ENCODE results near the gene FAAP20. TPM values are rescaled to one million over a fixed set of nuclear protein-coding genes. Genes with fewer than 3 reads are reported as not detected.

FAAP20 gene
- total RNA-seq, 1 experiment from 2014 or later, result 119 TPM

DNA sequence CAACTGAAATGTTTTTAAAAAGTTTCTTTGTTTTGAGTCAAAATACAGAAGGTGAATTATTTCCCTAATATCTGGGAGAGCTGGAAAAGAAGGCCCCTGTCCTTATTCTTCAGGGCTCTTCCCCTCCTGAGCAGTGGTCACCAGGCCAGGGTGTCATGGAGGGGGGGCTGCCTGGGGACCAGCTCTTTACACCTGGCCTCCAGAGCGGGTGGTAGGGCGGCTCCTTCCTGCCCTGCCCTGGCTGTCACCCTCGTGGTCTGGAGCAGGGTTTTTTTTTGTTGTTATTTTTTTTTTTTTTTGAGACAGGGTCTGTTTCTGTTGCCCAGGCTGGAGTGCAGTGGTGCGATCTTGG is 40.2 kb upstream of the FAAP20 start:
- Mint-ChIP-seq H3K36me3 (ENCODE audit: insufficient read depth in 1 of 3, low read depth in 3 of 3) (peaks cover 4 to 19% (median 10%) of the 10 kb centered on the region in 3 experiments; a peak in 6 of 7 replicates), H3K9me3 (no peaks in the 10 kb centered on the region), H3K27me3 (ENCODE audit: low read depth) (no peaks in the 10 kb centered on the region), H3K4me1 (peaks cover 54 to 67% of the 10 kb centered on the region in 2 experiments), H3K4me3 (no peak overlapping the region), H3K27ac (no peak overlapping the region)
- Histone ChIP-seq H2BK120ac (ENCODE audit: low read depth, low read length, poor library complexity, severe bottlenecking) (no peak overlapping the region), H3K79me1 (ENCODE audit: insufficient read depth, low read depth, low read length, poor library complexity, severe bottlenecking) (peaks cover 18% of the 10 kb centered on the region), H2BK15ac (ENCODE audit: low read depth, low read length) (no peak overlapping the region), H2AK5ac (ENCODE audit: insufficient read length, low read length) (no peak overlapping the region), H3K18ac (ENCODE audit: insufficient read length, low read depth, low read length) (no peak overlapping the region), H3T11ph (ENCODE audit: low read length) (no peak overlapping the region), H2BK12ac (ENCODE audit: insufficient read length, low read depth, low read length) (no peak overlapping the region), H3K27ac (ENCODE audit: insufficient read length, low read depth, low read length) (no peak overlapping the region), H4K20me1 (ENCODE audit: control insufficient read depth, insufficient read depth, insufficient read length) (no peaks in the 10 kb centered on the region), H3K27me3 (ENCODE audit: insufficient read depth, low read length) (no peaks in the 10 kb centered on the region), H3K14ac (ENCODE audit: insufficient read depth, low read length) (no peak overlapping the region), H4K8ac (replicated peaks; ENCODE audit: insufficient read length, low read depth, low read length) (no peak overlapping the region), H3K4me1 (ENCODE audit: insufficient read depth, low read length) (no peaks in the 10 kb centered on the region; the same call in 1 of the 2 replicates), H3K23ac (ENCODE audit: insufficient read length, low read depth, low read length) (no peak overlapping the region), H3K9me3 (ENCODE audit: control insufficient read depth, low read depth, low read length) (no peaks in the 10 kb centered on the region), H3K79me2 (ENCODE audit: insufficient read depth, low read length) (peaks cover 86% of the 10 kb centered on the region; the same call in 1 of the 2 replicates), H2BK5ac (ENCODE audit: insufficient read length, low read length) (no peak overlapping the region), H3K9ac (ENCODE audit: extremely low read depth, insufficient read length, low read length) (no peak overlapping the region), H4K91ac (ENCODE audit: insufficient read length, low read depth, low read length) (no peak overlapping the region), H3K4me2 (ENCODE audit: insufficient read depth, insufficient read length, low read length) (no peak overlapping the region), H3K56ac (ENCODE audit: insufficient read length, low read depth, low read length) (no peak overlapping the region), H4K5ac (ENCODE audit: insufficient read length, low read depth, low read length) (no peak overlapping the region), H3K23me2 (ENCODE audit: insufficient read length, low read depth, low read length, poor library complexity, severe bottlenecking) (peaks cover 15% of the 10 kb centered on the region), H3K4ac (ENCODE audit: low read depth, low read length) (no peak overlapping the region), H2AFZ (ENCODE audit: low read length) (no peak overlapping the region), H2BK20ac (ENCODE audit: low read depth, low read length, poor library complexity, severe bottlenecking) (no peak overlapping the region)
- no CpG with 5 or more reads among the region's 4 CpGs for WGBS (ENCODE audit: extremely low coverage, insufficient read length, low lambda C conversion rate)
- DNase-seq, result no peak
- TF ChIP-seq CTCF (conservative IDR thresholded peaks at IDR 0.05), result no peak

Data from H9 (cell line).